HG03520 (cell line): ENCODE data around the gene AKAP7.

Source experiments
- ATAC-seq: cut with Tn5 transposase; IDR thresholded peaks from one replicate; pipeline ENCODE4 v1.9.1; 2021; ENCODE audit warnings: mild to moderate bottlenecking, moderate library complexity; ENCODE audit not compliant: unreplicated experiment

Gene AKAP7

GRCh38 chr6:131197716-131198115 is 62.4 kb downstream of the AKAP7 start:
- no peak for ATAC-seq

- ATAC-seq = peak; percentile 100
Measured at GRCh38 chr6:131199568-131200272, 64.5 kb downstream of the AKAP7 start.

- ATAC-seq = no peak
Measured at GRCh38 chr6:131205481-131206244, 70.4 kb downstream of the AKAP7 start.

- ATAC-seq = no peak
Measured at GRCh38 chr6:131206463-131207251, 71.4 kb downstream of the AKAP7 start.

- ATAC-seq = no peak
Measured at GRCh38 chr6:131208787-131209186, 73.5 kb downstream of the AKAP7 start.

GRCh38 chr6:131210469-131210868 is 75.2 kb downstream of the AKAP7 start:
- no peak for ATAC-seq

GRCh38 chr6:131212024-131212423 is 76.8 kb downstream of the AKAP7 start:
- no peak for ATAC-seq

GRCh38 chr6:131212913-131213312 is 77.6 kb downstream of the AKAP7 start:
- no peak for ATAC-seq

- no peak for ATAC-seq
Measured at GRCh38 chr6:131213501-131213990, 78.3 kb downstream of the AKAP7 start.

GRCh38 chr6:131215219-131215618 is 80.0 kb downstream of the AKAP7 start:
- ATAC-seq = no peak

GRCh38 chr6:131216246-131216645 is 81.0 kb downstream of the AKAP7 start:
- ATAC-seq = no peak

- ATAC-seq = no peak
Measured at GRCh38 chr6:131222773-131223172, 87.5 kb downstream of the AKAP7 start.

- no peak for ATAC-seq
Measured at GRCh38 chr6:131223416-131223815, 88.1 kb downstream of the AKAP7 start.

- no peak for ATAC-seq
Measured at GRCh38 chr6:131225127-131225526, 89.9 kb downstream of the AKAP7 start.

- ATAC-seq = no peak
Measured at GRCh38 chr6:131225959-131226358, 90.7 kb downstream of the AKAP7 start.

- ATAC-seq = no peak
Measured at GRCh38 chr6:131226459-131227157, 91.3 kb downstream of the AKAP7 start.

- ATAC-seq = no peak
Measured at GRCh38 chr6:131227158-131227543, 91.9 kb downstream of the AKAP7 start.

GRCh38 chr6:131231103-131231502 is 95.8 kb downstream of the AKAP7 start:
- no peak for ATAC-seq

GRCh38 chr6:131231891-131232290 is 96.6 kb downstream of the AKAP7 start:
- ATAC-seq = no peak

GRCh38 chr6:131244942-131245341 is 109.7 kb downstream of the AKAP7 start:
- ATAC-seq = no peak

- peak; percentile 53 for ATAC-seq
Measured at GRCh38 chr6:131250122-131250521, 114.9 kb downstream of the AKAP7 start.
